HG03066 (cell line): ENCODE measurements around the gene PIGL.
A peak's percentile ranks its signal among the peaks of the same experiment; 100 is the strongest.
"Not testable (repeated sequence)": the region's sequence is repeated elsewhere in the genome, so short reads cannot be mapped to it uniquely, and the experiment has no call there.

ENCODE experiments used
- ATAC-seq: cut with Tn5 transposase; IDR thresholded peaks from one replicate; pipeline ENCODE4 v1.9.1; 2021; ENCODE audit warnings: low read depth; ENCODE audit not compliant: unreplicated experiment

PIGL gene

GRCh38 chr17:16215965-16216316, 1.1 kb upstream of the PIGL start:
- peak; percentile 3 for ATAC-seq

- ATAC-seq, result not testable (repeated sequence)
These were observed 539 bp upstream of the PIGL start for GRCh38 chr17:16216341-16217001.

DNA sequence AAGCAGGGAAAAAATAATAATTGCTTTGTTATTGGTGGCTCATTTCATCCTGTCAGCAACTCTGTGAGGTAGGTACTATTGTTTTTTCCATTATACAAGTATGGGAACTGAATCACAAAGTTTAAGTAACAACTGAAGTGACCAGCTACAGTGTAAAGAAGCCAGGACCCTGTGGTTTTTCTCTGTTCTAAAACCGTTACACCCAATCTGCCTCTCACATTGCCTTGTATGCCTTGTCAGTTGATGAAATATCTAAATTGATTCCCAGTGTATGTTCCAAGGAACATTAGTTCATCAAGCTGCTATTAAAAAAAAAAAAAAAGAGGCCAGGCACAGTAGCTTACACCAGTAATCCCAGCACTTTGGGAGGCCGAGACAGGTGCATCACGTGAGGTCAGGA, 5.4 kb downstream of the PIGL start:
- no peak for ATAC-seq

GRCh38 chr17:16229912-16230561, 13.0 kb downstream of the PIGL start:
- not testable (repeated sequence) for ATAC-seq

GRCh38 chr17:16232391-16232790, 15.4 kb downstream of the PIGL start:
- no peak for ATAC-seq

DNA sequence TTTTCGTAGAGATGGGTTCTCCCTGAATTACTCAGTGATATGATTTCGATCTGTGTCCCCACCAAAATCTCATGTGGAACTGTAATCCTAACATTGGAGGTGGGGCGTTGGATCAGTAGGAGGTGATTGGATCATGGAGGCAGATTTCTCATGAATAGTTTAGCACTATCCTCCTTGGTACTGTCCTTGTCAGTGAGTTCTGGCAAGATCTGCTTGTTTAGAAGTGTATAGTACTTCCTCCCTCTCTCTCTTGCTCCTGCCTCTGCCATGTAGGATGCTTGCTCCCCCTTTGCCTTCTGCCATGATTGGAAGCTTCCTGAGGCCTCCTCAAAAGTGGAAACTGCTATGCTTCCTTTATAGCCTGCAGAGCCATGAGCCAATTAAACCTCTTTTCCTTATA, 22.9 kb downstream of the PIGL start:
- no peak for ATAC-seq

- no peak for ATAC-seq
These were observed 24.9 kb downstream of the PIGL start for GRCh38 chr17:16241906-16242399.

DNA sequence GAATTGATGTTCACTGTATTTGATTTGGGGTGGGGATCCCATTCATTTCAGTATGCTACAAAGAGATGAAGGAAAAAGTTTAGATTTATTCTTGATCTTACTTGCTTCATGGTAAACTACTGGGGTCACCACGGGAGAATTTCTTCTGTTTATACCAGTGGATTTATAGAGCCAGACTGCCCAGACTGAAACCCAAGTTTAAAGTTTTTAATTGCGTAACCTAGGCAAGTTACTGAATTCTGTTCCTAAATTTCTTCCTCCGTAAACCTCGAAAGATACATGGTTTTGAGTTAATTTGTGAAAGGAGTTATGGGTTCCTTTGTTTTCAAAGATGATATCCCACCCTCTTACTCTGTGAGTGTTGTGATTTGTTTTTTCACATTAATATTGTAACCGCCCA, 26.4 kb downstream of the PIGL start:
- no peak for ATAC-seq

DNA sequence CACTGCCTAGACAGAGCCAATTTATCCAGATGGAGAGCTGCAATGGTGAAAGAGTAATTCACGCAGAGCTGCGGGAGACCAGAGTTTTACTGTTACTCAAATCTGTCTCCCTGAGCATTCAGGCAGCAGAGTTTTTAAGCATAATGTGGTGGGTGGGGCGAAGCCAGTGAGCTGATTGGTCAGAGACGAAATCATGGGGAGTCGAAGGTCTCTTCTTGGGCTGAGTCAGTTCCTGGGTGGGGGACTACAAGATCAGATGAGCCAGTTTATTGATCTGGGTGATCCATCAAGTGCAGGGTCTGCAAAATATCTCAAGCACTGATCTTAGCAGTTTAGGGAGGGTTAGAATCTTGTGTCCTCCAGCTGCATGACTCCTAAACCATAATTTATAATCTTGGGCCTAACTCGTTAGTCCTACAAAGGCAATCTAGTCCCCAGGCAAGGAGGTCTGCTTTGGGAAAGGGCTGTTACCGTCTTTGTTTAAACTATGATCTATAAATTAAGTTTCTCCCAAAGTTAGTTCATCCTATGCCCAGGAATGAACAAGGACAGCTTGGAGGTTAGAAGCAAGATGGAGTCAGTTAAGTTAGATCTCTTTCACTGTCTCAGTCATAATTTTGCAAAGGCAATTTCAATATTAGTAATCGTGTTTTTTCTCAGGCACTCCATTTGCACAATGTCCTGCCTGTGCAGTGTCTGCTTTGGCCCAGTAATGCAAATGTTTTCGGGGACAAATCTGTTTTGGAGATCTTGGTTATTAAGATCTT, 27.0 kb downstream of the PIGL start:
- no peak for ATAC-seq

DNA sequence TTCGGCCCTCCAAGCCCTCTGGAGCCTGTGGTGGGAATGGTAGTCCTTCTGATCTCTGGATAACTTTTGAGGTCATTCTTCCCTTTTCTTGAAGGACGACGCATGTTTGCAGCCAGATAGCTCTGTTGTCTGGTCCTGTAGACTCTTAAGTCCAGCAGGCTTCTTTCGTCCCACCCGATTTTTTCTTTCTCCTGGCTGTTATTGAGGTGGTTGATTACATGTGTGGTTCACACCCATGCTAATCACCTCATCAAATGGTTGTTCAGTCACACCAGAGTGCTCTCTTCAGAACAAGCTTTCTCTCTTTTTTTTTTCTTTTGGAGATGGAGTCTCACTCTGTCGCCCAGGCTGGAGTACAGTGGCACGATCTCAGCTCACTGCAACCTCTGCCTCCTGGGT, 30.6 kb downstream of the PIGL start:
- ATAC-seq, result no peak

DNA sequence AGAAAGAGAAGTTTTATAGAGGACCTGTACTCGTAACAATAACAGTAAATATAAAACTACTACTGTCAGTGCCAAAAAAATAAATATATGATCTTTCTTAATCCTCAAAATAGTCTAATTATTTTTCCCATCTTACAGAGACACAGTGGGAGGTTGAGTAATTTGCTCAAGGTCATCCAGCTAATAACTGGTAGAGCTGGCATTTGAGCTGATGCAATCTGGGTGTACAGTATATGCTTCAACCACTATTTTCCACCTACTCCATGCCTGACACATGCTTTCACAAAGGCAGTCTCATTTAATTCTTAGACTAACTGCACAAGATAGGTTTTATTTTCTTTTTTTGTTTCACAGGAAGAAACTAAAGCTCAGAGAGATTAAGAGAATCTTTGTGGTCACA, 33.6 kb downstream of the PIGL start:
- ATAC-seq, result no peak

DNA sequence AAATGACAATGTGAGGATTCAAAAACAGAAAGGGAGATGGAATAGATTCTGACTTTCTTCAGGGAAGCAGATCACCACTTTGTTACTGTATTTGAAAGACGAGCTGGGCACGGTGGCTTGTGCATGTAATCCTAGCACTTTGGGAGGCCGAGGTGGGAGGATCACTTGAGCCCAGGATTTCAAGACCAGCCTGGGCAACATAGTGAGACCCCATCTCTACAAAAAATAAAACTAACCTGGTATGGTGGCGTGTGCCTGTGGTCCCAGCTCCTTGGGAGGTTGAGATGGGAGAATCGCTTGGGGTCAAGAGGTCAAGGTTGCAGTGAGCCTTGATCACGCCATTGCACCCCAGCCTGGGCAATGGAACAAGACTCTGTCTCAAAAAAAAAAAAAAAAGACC, 34.0 kb downstream of the PIGL start:
- ATAC-seq, result no peak

DNA sequence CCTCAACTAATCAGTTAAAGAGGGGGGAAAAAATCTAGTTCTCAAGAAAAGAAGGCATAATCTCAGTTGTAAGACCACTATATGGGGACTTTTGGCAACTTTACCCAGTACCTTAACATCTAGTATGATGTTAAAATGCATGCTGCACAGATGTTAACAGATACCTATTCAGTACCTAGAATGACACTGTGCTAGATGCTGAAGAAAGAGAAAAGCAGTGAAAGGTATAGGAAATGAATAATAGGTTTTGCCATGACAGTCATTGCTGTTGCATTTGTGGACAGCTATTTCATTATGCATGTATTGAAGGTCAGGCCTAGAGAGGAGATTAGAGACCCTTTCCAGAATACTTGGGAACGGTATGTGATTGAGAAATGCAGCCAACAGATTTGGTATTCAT, 34.5 kb downstream of the PIGL start:
- ATAC-seq, result no peak

GRCh38 chr17:16254773-16255400, 37.9 kb downstream of the PIGL start:
- no peak for ATAC-seq

DNA sequence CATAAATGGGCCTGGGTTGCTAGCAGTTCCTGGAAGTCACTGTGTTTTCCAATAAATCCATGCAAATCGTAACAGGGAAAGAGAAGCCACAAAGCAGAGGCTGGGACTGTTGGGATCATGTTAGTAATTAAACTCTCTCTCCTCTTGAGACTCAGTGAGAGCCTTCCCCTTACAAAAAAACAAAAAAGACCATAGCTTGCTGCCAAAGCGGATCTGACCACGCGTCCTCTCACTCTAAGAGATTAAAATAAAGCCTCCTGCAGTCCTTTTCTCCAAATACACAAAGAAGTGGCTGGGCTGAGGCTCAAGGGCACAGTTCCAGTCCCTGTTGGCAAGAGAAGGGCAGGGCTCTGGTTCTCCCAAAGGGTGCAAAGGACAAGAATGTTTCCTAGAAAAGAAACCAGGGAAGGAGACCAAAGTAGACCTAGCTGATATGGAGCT, 38.5 kb downstream of the PIGL start:
- ATAC-seq, result no peak

DNA sequence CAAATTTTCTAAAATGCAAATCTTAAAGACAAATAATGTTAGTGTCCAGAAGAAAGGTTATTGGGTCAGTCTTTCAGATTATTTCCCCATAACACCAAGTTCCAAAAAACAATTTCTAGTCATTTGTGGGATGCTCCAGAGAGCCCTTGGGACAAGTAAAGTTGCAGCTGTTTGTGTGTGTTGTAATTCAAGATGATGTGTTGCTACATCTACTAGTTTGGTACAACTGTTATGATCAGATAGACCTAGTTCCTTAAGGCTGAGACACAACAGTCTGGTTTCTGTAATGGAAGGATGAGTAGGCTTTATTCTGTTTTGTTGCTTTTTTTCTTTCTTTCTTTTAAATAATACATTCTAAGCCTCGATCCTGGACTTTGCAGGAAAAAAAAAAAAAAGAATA, 41.9 kb downstream of the PIGL start:
- ATAC-seq, result no peak

DNA sequence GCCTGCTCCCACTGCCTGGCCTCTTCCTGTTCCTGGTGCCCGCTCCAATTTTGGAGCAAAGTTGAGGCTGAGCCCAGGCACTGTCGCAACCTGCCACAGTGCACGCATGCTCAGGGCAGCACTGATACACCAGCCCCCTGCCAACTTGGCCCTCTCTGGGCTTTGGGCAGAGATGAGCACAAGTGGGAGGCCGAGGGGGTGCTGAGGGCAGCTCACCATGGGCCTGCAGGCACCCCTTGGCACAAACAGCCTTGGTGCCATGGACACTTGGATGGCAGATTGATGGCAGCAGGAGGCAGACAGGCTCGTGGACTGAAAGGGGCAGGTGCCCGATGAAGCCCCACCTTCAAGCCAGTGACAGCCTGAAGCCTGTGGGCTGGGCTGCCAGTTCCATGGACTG, 42.9 kb downstream of the PIGL start:
- no peak for ATAC-seq

GRCh38 chr17:16261049-16261448, 44.0 kb downstream of the PIGL start:
- no peak for ATAC-seq

- ATAC-seq, result no peak
These were observed 45.2 kb downstream of the PIGL start for GRCh38 chr17:16262201-16262600.

GRCh38 chr17:16267174-16267573, 50.2 kb downstream of the PIGL start:
- ATAC-seq, result no peak

GRCh38 chr17:16269658-16270057, 52.6 kb downstream of the PIGL start:
- no peak for ATAC-seq
